H9 (cell line): ENCODE results near the gene STT3B. TPM values are rescaled to one million over a fixed set of nuclear protein-coding genes. Genes with fewer than 3 reads are reported as not detected.

Source experiments
- DNase-seq: peaks from one replicate; pipeline ENCODE4 v3.0.0-alpha.2; 2017
- H2AFZ ChIP-seq: one replicate; pipeline ENCODE4 v1.6.1; 2013; ENCODE audit warnings: mild to moderate bottlenecking, low read length, control low read depth, moderate library complexity
- H2AK5ac ChIP-seq: 2 replicates; pipeline ENCODE4 v1.6.1; 2013; ENCODE audit warnings: low read length, control low read depth, mixed read lengths; ENCODE audit not compliant: insufficient read length
- H2BK120ac ChIP-seq: one replicate; pipeline ENCODE4 v1.6.1; 2013; ENCODE audit warnings: low read depth, mild to moderate bottlenecking, low read length, control low read depth, inconsistent platforms; ENCODE audit not compliant: poor library complexity, severe bottlenecking
- H2BK12ac ChIP-seq: 2 replicates; pipeline ENCODE4 v1.6.1; 2013; ENCODE audit warnings: low read length, control low read depth, mixed read lengths, low read depth; ENCODE audit not compliant: insufficient read length
- H2BK15ac ChIP-seq: 2 replicates; pipeline ENCODE4 v1.6.1; 2013; ENCODE audit warnings: low read depth, low read length, control low read depth
- H2BK20ac ChIP-seq: one replicate; pipeline ENCODE4 v1.6.1; 2013; ENCODE audit warnings: low read depth, mild to moderate bottlenecking, low read length, control low read depth, inconsistent platforms; ENCODE audit not compliant: poor library complexity, severe bottlenecking
- H2BK5ac ChIP-seq: 2 replicates; pipeline ENCODE4 v1.6.1; 2013; ENCODE audit warnings: low read length, control low read depth, mixed read lengths; ENCODE audit not compliant: insufficient read length
- H3K14ac ChIP-seq: 2 replicates; pipeline ENCODE4 v1.6.1; 2013; ENCODE audit warnings: low read length, control low read depth; ENCODE audit not compliant: insufficient read depth
- H3K18ac ChIP-seq: 2 replicates; pipeline ENCODE4 v1.6.1; 2013; ENCODE audit warnings: low read depth, mild to moderate bottlenecking, mixed read lengths, low read length, control low read depth; ENCODE audit not compliant: insufficient read length
- H3K23ac ChIP-seq: 2 replicates; pipeline ENCODE4 v1.6.1; 2013; ENCODE audit warnings: low read length, control low read depth, mixed read lengths, low read depth; ENCODE audit not compliant: insufficient read length
- H3K23me2 ChIP-seq: 2 replicates; pipeline ENCODE4 v1.6.1; 2013; ENCODE audit warnings: low read depth, mild to moderate bottlenecking, mixed read lengths, low read length, control low read depth; ENCODE audit not compliant: insufficient read length, poor library complexity, severe bottlenecking
- H3K27ac ChIP-seq: 2 replicates; pipeline ENCODE4 v1.5.1; 2013; ENCODE audit warnings: low read length, control low read depth, mixed read lengths, low read depth; ENCODE audit not compliant: insufficient read length
- H3K27me3 ChIP-seq: 2 replicates; pipeline ENCODE4 v1.6.1; 2013; ENCODE audit warnings: low read length, control low read depth, inconsistent platforms; ENCODE audit not compliant: insufficient read depth
- H3K4ac ChIP-seq: 2 replicates; pipeline ENCODE4 v1.6.1; 2013; ENCODE audit warnings: low read depth, mild to moderate bottlenecking, control low read depth, inconsistent platforms, low read length, moderate library complexity
- H3K4me1 ChIP-seq: 2 replicates; pipeline ENCODE4 v1.6.1; 2013; ENCODE audit warnings: low read length, control low read depth, inconsistent platforms; ENCODE audit not compliant: insufficient read depth
- H3K4me2 ChIP-seq: 2 replicates; pipeline ENCODE4 v1.6.1; 2013; ENCODE audit warnings: low read length, control low read depth, mixed read lengths; ENCODE audit not compliant: insufficient read length, insufficient read depth
- H3K56ac ChIP-seq: 2 replicates; pipeline ENCODE4 v1.6.1; 2013; ENCODE audit warnings: low read depth, mild to moderate bottlenecking, mixed read lengths, low read length, control low read depth; ENCODE audit not compliant: insufficient read length
- H3K79me1 ChIP-seq: 2 replicates; pipeline ENCODE4 v1.6.1; 2013; ENCODE audit warnings: low read depth, mild to moderate bottlenecking, moderate library complexity, low read length, control low read depth, inconsistent platforms; ENCODE audit not compliant: insufficient read depth, poor library complexity, severe bottlenecking
- H3K79me2 ChIP-seq: 2 replicates; pipeline ENCODE4 v1.6.1; 2013; ENCODE audit warnings: low read length, control low read depth, inconsistent platforms; ENCODE audit not compliant: insufficient read depth
- H3K9ac ChIP-seq: 2 replicates; pipeline ENCODE4 v1.6.1; 2013; ENCODE audit warnings: low read length, control low read depth, mixed read lengths; ENCODE audit not compliant: insufficient read length; ENCODE audit errors: extremely low read depth
- H3K9me3 ChIP-seq: one replicate; pipeline ENCODE4 v1.6.1; 2013; ENCODE audit warnings: low read depth, low read length, inconsistent platforms; ENCODE audit not compliant: control insufficient read depth
- H3T11ph ChIP-seq: one replicate; pipeline ENCODE4 v1.6.1; 2013; ENCODE audit warnings: mild to moderate bottlenecking, low read length, control low read depth, inconsistent platforms
- H4K20me1 ChIP-seq: one replicate; pipeline ENCODE4 v1.6.1; 2013; ENCODE audit not compliant: control insufficient read depth, insufficient read length, insufficient read depth
- H4K5ac ChIP-seq: 2 replicates; pipeline ENCODE4 v1.6.1; 2013; ENCODE audit warnings: low read depth, mild to moderate bottlenecking, mixed read lengths, low read length, control low read depth; ENCODE audit not compliant: insufficient read length
- H4K8ac ChIP-seq: replicated peaks from 2 replicates; pipeline ENCODE4 v1.6.1; 2013; ENCODE audit warnings: low read length, control low read depth, mixed read lengths, low read depth; ENCODE audit not compliant: insufficient read length
- H4K91ac ChIP-seq: 2 replicates; pipeline ENCODE4 v1.6.1; 2013; ENCODE audit warnings: low read depth, mild to moderate bottlenecking, moderate library complexity, mixed read lengths, low read length, control low read depth; ENCODE audit not compliant: insufficient read length
- H3K27ac Mint-ChIP-seq, 3 experiments: 2 replicates in 2 of 3; 3 replicates in 1 of 3; pipeline ENCODE4 v1.8.0; 2020 to 2021; ENCODE audit warnings: mixed read lengths in 3 of 3, mild to moderate bottlenecking in 1 of 3, moderate library complexity in 1 of 3
- H3K27me3 Mint-ChIP-seq: 2 replicates; pipeline ENCODE4 v1.8.0; 2021; ENCODE audit warnings: low read depth, mild to moderate bottlenecking, moderate library complexity, mixed read lengths
- H3K36me3 Mint-ChIP-seq, 3 experiments: 2 replicates in 2 of 3; 3 replicates in 1 of 3; pipeline ENCODE4 v1.8.0; 2020 to 2021; ENCODE audit warnings: low read depth in 3 of 3, mixed read lengths in 3 of 3; ENCODE audit not compliant: insufficient read depth in 1 of 3
- H3K4me1 Mint-ChIP-seq, 2 experiments: 2 replicates each; pipeline ENCODE4 v1.8.0; 2020; ENCODE audit warnings: mixed read lengths in 2 of 2
- H3K4me3 Mint-ChIP-seq, 2 experiments: 2 replicates in 1 of 2; 3 replicates in 1 of 2; pipeline ENCODE4 v1.8.0; 2020 to 2021; ENCODE audit warnings: mild to moderate bottlenecking in 2 of 2, mixed read lengths in 2 of 2, moderate library complexity in 1 of 2
- H3K9me3 Mint-ChIP-seq, 2 experiments: 2 replicates in 1 of 2; 3 replicates in 1 of 2; pipeline ENCODE4 v1.8.0; 2020; ENCODE audit warnings: mild to moderate bottlenecking in 2 of 2, mixed read lengths in 2 of 2, moderate library complexity in 1 of 2
- CTCF ChIP-seq: fragments of 200-600 bp; sonication (generic); conservative IDR thresholded peaks from 3 replicates; pipeline ENCODE4 v1.8.0; 2021; ENCODE audit warnings: antibody characterized with exemption, mild to moderate bottlenecking
- WGBS: extraction: QIAGEN DNeasy Blood & Tissue Kit; methylation state at CpG from one replicate; pipeline ENCODE4 v1.1.7; 2013; ENCODE audit warnings: missing lambda C conversion rate, low lambda C conversion rate, mixed read lengths; ENCODE audit not compliant: insufficient read length; ENCODE audit errors: extremely low coverage; 5-methylcytosine and 5-hydroxymethylcytosine counted together
- total RNA-seq: library from RNA; stranded (reverse); gene quantifications from 2 replicates; pipeline ENCODE4 v1.2.1, GENCODE V29; 2021

Gene STT3B
- total RNA-seq, 1 experiment from 2014 or later: 79.9 TPM

- Mint-ChIP-seq H3K4me1 (no peaks in the 10 kb centered on the region), H3K36me3 (peaks cover 34 to 38% (median 37%) of the 10 kb centered on the region in 3 experiments), H3K27ac (no peak overlapping the region), H3K4me3 (no peak overlapping the region), H3K27me3 (no peaks in the 10 kb centered on the region; the same call in 1 of the 2 replicates), H3K9me3 (peaks cover 29 to 31% of the 10 kb centered on the region in 2 experiments)
- Histone ChIP-seq H3K23ac (no peak overlapping the region), H2BK5ac (no peak overlapping the region), H2AFZ (no peak overlapping the region), H3K27me3 (no peaks in the 10 kb centered on the region), H3T11ph (no peak overlapping the region), H2BK12ac (no peak overlapping the region), H4K8ac (no peak overlapping the region), H3K14ac (no peak overlapping the region), H2BK20ac (no peak overlapping the region), H2BK15ac (no peak overlapping the region), H3K9me3 (no peaks in the 10 kb centered on the region), H3K18ac (no peak overlapping the region), H2AK5ac (no peak overlapping the region), H3K4me2 (no peak overlapping the region), H3K79me1 (no peaks in the 10 kb centered on the region), H3K56ac (no peak overlapping the region), H3K27ac (no peak overlapping the region), H3K4me1 (no peaks in the 10 kb centered on the region), H3K9ac (no peak overlapping the region), H4K91ac (no peak overlapping the region), H2BK120ac (no peak overlapping the region), H3K4ac (no peak overlapping the region), H3K23me2 (no peaks in the 10 kb centered on the region), H4K20me1 (no peaks in the 10 kb centered on the region), H3K79me2 (no peaks in the 10 kb centered on the region), H4K5ac (no peak overlapping the region)
- WGBS: no CpG with 5 or more reads among the region's 5 CpGs
- no peak for TF ChIP-seq CTCF
- no peak for DNase-seq
Measured at GRCh38 chr3:31645256-31645655, 112.5 kb downstream of the STT3B start.
